CD14-positive monocyte (primary cell): ENCODE results near the gene NXNL2. TPM values are rescaled to one million over a fixed set of nuclear protein-coding genes. Genes with fewer than 3 reads are reported as not detected.

Experiments
- DNase-seq, 3 donors: peaks; one replicate each; pipeline ENCODE4 v3.0.0-alpha.2; 2011 to 2022
- H2AFZ ChIP-seq: 2 replicates; pipeline ENCODE4 v1.6.0; 2012; ENCODE audit warnings: mild to moderate bottlenecking, low read depth, low read length, inconsistent platforms; ENCODE audit not compliant: insufficient read depth, poor library complexity, severe bottlenecking
- H3K27ac ChIP-seq, 2 donors: 1 replicate in 1 of 2; 2 replicates in 1 of 2; pipeline ENCODE4 v1.5.1; 2012 to 2013; ENCODE audit warnings: low read length in 2 of 2, control low read depth in 1 of 2, inconsistent platforms in 1 of 2, low read depth in 1 of 2, mild to moderate bottlenecking in 1 of 2
- H3K27me3 ChIP-seq, 2 donors: one replicate each; pipeline versions ENCODE4 v1.6.0 to v1.6.1; 2011 to 2013; ENCODE audit warnings: low read length in 2 of 2; ENCODE audit not compliant: control insufficient read depth in 2 of 2, insufficient read depth in 2 of 2
- H3K36me3 ChIP-seq, 2 donors: replicated peaks in 1 of 2; 1 replicate in 1 of 2; 2 replicates in 1 of 2; pipeline versions ENCODE4 v1.5.1 to v1.6.1; 2012 to 2013; ENCODE audit warnings: low read length in 2 of 2, control low read depth in 1 of 2, inconsistent platforms in 1 of 2, mild to moderate bottlenecking in 1 of 2; ENCODE audit not compliant: insufficient read depth in 2 of 2, control insufficient read depth in 1 of 2
- H3K4me1 ChIP-seq, 2 donors: 1 replicate in 1 of 2; 2 replicates in 1 of 2; pipeline versions ENCODE4 v1.5.1 to v1.6.1; 2012 to 2013; ENCODE audit warnings: low read length in 2 of 2, control low read depth in 1 of 2, inconsistent platforms in 1 of 2, mild to moderate bottlenecking in 1 of 2, moderate library complexity in 1 of 2; ENCODE audit not compliant: insufficient read depth in 2 of 2, control insufficient read depth in 1 of 2
- H3K4me2 ChIP-seq: replicated peaks from 2 replicates; pipeline ENCODE3; 2012; ENCODE audit warnings: low read length, moderate library complexity, mild to moderate bottlenecking; ENCODE audit not compliant: poor library complexity, severe bottlenecking; ENCODE audit errors: extremely low read depth
- H3K4me3 ChIP-seq, 3 experiments: fragments of 200-600 bp in 1 of 3; sonication (generic) in 1 of 3; replicated peaks in 1 of 3; 1 replicate in 2 of 3; 2 replicates in 1 of 3; pipeline ENCODE4 v1.5.1; 2011 to 2013; ENCODE audit warnings: low read length in 3 of 3, mild to moderate bottlenecking in 3 of 3, control low read depth in 2 of 3, low read depth in 2 of 3, inconsistent platforms in 1 of 3, moderate library complexity in 1 of 3
- H3K79me2 ChIP-seq: 2 replicates; pipeline ENCODE4 v1.6.0; 2012; ENCODE audit warnings: mild to moderate bottlenecking, control low read depth, inconsistent platforms, low read length, moderate library complexity; ENCODE audit not compliant: insufficient read depth
- H3K9ac ChIP-seq: 2 replicates; pipeline ENCODE4 v1.6.0; 2017; ENCODE audit warnings: low read length, mild to moderate bottlenecking; ENCODE audit not compliant: insufficient read depth, poor library complexity, severe bottlenecking
- H3K9me3 ChIP-seq, 2 donors: replicated peaks in 1 of 2; 1 replicate in 1 of 2; 2 replicates in 1 of 2; pipeline versions ENCODE4 v1.5.1 to v1.6.1; 2012 to 2013; ENCODE audit warnings: low read length in 2 of 2, control low read depth in 1 of 2; ENCODE audit not compliant: control insufficient read depth in 1 of 2, insufficient read depth in 1 of 2
- H4K20me1 ChIP-seq: 2 replicates; pipeline ENCODE4 v1.6.0; 2012; ENCODE audit warnings: mild to moderate bottlenecking, low read length, control low read depth, moderate library complexity; ENCODE audit not compliant: insufficient read depth
- H3K27ac Mint-ChIP-seq, 7 donors: one replicate each; pipeline ENCODE4 v1.8.0; 2020; ENCODE audit warnings: mild to moderate bottlenecking in 7 of 7, mixed read lengths in 7 of 7, moderate library complexity in 6 of 7, inconsistent platforms in 2 of 7
- H3K27me3 Mint-ChIP-seq, 3 donors: one replicate each; pipeline ENCODE4 v1.8.0; 2021 to 2022; ENCODE audit warnings: low read depth in 3 of 3, mild to moderate bottlenecking in 3 of 3, mixed read lengths in 3 of 3, moderate library complexity in 3 of 3, inconsistent platforms in 1 of 3
- H3K36me3 Mint-ChIP-seq, 2 donors: one replicate each; pipeline ENCODE4 v1.8.0; 2020; ENCODE audit warnings: mixed read lengths in 2 of 2, inconsistent platforms in 1 of 2, mild to moderate bottlenecking in 1 of 2
- H3K4me1 Mint-ChIP-seq: one replicate; pipeline ENCODE4 v1.8.0; 2020; ENCODE audit warnings: mild to moderate bottlenecking, mixed read lengths
- H3K4me3 Mint-ChIP-seq, 2 donors: one replicate each; pipeline ENCODE4 v1.8.0; 2020; ENCODE audit warnings: mild to moderate bottlenecking in 2 of 2, mixed read lengths in 2 of 2, moderate library complexity in 1 of 2
- H3K9me3 Mint-ChIP-seq, 7 donors: one replicate each; pipeline ENCODE4 v1.8.0; 2020 to 2022; ENCODE audit warnings: mixed read lengths in 7 of 7, mild to moderate bottlenecking in 6 of 7, moderate library complexity in 6 of 7, inconsistent platforms in 2 of 7
- CTCF ChIP-seq: fragments of 200-600 bp; IDR thresholded peaks from one replicate; pipeline ENCODE4 v1.8.0; 2022; ENCODE audit warnings: antibody characterized with exemption, mild to moderate bottlenecking
- WGBS: methylation state at CpG from one replicate; pipeline ENCODE4 v1.1.5; 2013; ENCODE audit warnings: missing lambda C conversion rate; ENCODE audit not compliant: insufficient coverage; 5-methylcytosine and 5-hydroxymethylcytosine counted together
- intact Hi-C, 2 donors: fragments of 100-400 bp; cut with micrococcal nuclease; formaldehyde crosslinking; loops; one replicate each; pipeline versions ENCODE4 v1.15.0 to v1.15.1; 2023
- polyA minus RNA-seq: library from RNA; depleted of rRNA, polyadenylated mRNA; stranded (reverse); fragments of >200 nt; gene quantifications from 2 replicates; pipeline ENCODE4 v1.2.3, GENCODE V29; 2012
- polyA plus RNA-seq, 3 donors: library from polyadenylated mRNA; depleted of rRNA in 1 of 3; unstranded in 2 of 3; stranded (reverse) in 1 of 3; fragments of 300-500 nt in 2 of 3; fragments of >200 nt in 1 of 3; fragmentation: Illumina TruSeq in 2 of 3; gene quantifications; 1 replicate in 2 of 3; 2 replicates in 1 of 3; pipeline ENCODE4 v1.2.3, GENCODE V29; 2012 to 2021
- total RNA-seq, 12 experiments: library from RNA in 1 of 12; stranded (reverse) in 1 of 12; fragments of 120-200 nt in 1 of 12; gene quantifications; one replicate each; pipeline ENCODE4 v1.2.4 and lab custom pipeline; 2013 to 2026; ENCODE audit warnings: mixed read lengths in 6 of 12, inconsistent platforms in 1 of 12

NXNL2 gene
- total RNA-seq (2013) = not detected
- polyA plus RNA-seq = not detected
- 0.14 and 1.4 TPM in 2 replicates for polyA minus RNA-seq
- total RNA-seq (lab: John Stamatoyannopoulos, UW) = 0 to 1.2 (median 0.08) reads per million in 11 experiments

GRCh38 chr9:88534456-88535225 lies at the start of gene NXNL2:
Gene NXNL2 (plus strand): TSS chr9:88535178. CDS start chr9:88535435, 257 bp downstream.
- intact Hi-C loops = no loop called here
- H3K4me3 Mint-ChIP-seq = peak within 1 kb of the TSS; percentile 70 to 83
- H3K9ac ChIP-seq = no peak within 1 kb of the TSS
- H3K36me3 Mint-ChIP-seq = peaks cover 0 to 2% of the 10 kb centered on the region in 2 donors
- WGBS = under 1% methylated on average over 25 of the region's 62 CpGs
- peak within 1 kb of the TSS; percentile 74 for H3K4me2 ChIP-seq
- peaks cover 29 to 57% of the 10 kb centered on the region in 2 donors for H3K27me3 ChIP-seq
- peak within 1 kb of the TSS in 2 of 7 donors; percentile 12 to 13 for H3K27ac Mint-ChIP-seq
- H3K4me1 Mint-ChIP-seq = peaks cover 34% of the 10 kb centered on the region
- H3K9me3 Mint-ChIP-seq = peaks cover 0 to 9% (median 2%) of the 10 kb centered on the region in 7 donors
- H3K4me3 ChIP-seq = peak within 1 kb of the TSS; percentile 7 to 71 (median 23)
- no peaks in the 10 kb centered on the region for H3K36me3 ChIP-seq
- DNase-seq = peak in 2 of 3 donors; percentile 18 to 21
- no peak for TF ChIP-seq CTCF
- H3K27me3 Mint-ChIP-seq = peaks cover 45 to 68% (median 64%) of the 10 kb centered on the region in 3 donors
- H3K79me2 ChIP-seq = no peaks in the 10 kb centered on the region
- H2AFZ ChIP-seq = peak within 1 kb of the TSS; percentile 59
- H3K4me1 ChIP-seq = peaks cover 18 to 40% of the 10 kb centered on the region in 2 donors
- peaks cover 3% of the 10 kb centered on the region in 2 donors for H3K9me3 ChIP-seq
- no peaks in the 10 kb centered on the region for H4K20me1 ChIP-seq
- H3K27ac ChIP-seq = no peak within 1 kb of the TSS

DNA sequence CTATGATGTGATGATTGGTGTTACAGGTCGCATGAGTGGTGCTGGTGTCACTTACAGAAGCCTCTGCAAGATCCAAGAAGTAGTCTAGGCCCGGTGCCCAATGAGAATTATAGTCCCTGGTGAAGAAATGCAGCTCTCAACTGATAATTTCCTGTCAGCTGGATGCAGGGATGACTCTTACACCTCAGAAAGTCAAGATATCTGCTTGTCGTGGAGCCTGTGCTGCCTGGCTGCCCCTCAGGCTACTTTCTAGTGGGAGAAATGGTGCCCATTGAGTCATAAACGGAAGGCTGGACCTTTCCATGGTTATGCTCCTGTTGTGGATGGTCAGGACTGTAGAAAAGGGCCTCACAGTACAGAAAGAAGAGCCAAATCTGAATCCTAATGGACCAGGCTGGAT lies 46.8 kb upstream of the NXNL2 start:
- Histone ChIP-seq H3K9me3 (no peaks in the 10 kb centered on the region), H3K36me3 (no peaks in the 10 kb centered on the region), H3K27me3 (no peaks in the 10 kb centered on the region), H3K4me3 (no peak overlapping the region), H4K20me1 (no peaks in the 10 kb centered on the region), H3K4me2 (no peak overlapping the region), H3K4me1 (no peaks in the 10 kb centered on the region), H2AFZ (no peak overlapping the region), H3K27ac (no peak overlapping the region), H3K9ac (no peak overlapping the region), H3K79me2 (no peaks in the 10 kb centered on the region)
- intact Hi-C loops = no loop called here
- TF ChIP-seq CTCF = no peak
- no peak for DNase-seq
- Mint-ChIP-seq H3K27me3 (peaks cover 0 to 3% (median 2%) of the 10 kb centered on the region in 3 donors), H3K4me3 (no peak overlapping the region), H3K4me1 (no peaks in the 10 kb centered on the region), H3K27ac (no peak overlapping the region), H3K9me3 (no peaks in the 10 kb centered on the region), H3K36me3 (peaks cover 2 to 3% of the 10 kb centered on the region in 2 donors)
- WGBS = 100% methylated on average over 4 of the region's 4 CpGs
